ENCODE results near the gene LARGE2.

The LARGE2 gene

GRCh38 chr11:45959851-45960250 lies 37.4 kb downstream of the LARGE2 start:
- DNase-seq (ENCODE audit: low read depth in 2 of 3, low spot score in 2 of 3), result no peak

- no peak for DNase-seq (ENCODE audit: low read depth in 2 of 3, low spot score in 2 of 3)
These were observed 38.1 kb downstream of the LARGE2 start for GRCh38 chr11:45960387-45961095.

GRCh38 chr11:45961751-45962240 lies 39.3 kb downstream of the LARGE2 start:
- no peak for DNase-seq (ENCODE audit: low read depth in 2 of 3, low spot score in 2 of 3)

- DNase-seq (ENCODE audit: low read depth in 2 of 3, low spot score in 2 of 3), result peak in 2 of 3 experiments; percentile 5 to 33
These were observed 42.5 kb downstream of the LARGE2 start for GRCh38 chr11:45964911-45965389.

GRCh38 chr11:45967506-45967905 lies 45.0 kb downstream of the LARGE2 start:
- DNase-seq (ENCODE audit: low read depth in 2 of 3, low spot score in 2 of 3), result no peak

GRCh38 chr11:45968901-45969300 lies 46.4 kb downstream of the LARGE2 start:
- DNase-seq (ENCODE audit: low read depth in 2 of 3, low spot score in 2 of 3), result no peak

- no peak for DNase-seq (ENCODE audit: low read depth in 2 of 3, low spot score in 2 of 3)
These were observed 51.1 kb downstream of the LARGE2 start for GRCh38 chr11:45973601-45974000.

- no peak for DNase-seq (ENCODE audit: low read depth in 2 of 3, low spot score in 2 of 3)
These were observed 52.4 kb downstream of the LARGE2 start for GRCh38 chr11:45974806-45975205.

All from activated CD8-positive, alpha-beta memory T cell treated with anti-CD3 and anti-CD28 coated beads for 48 hours (primary cell).